HUDEP-2 (cell line): ENCODE measurements around the gene MPC2.

Source experiments
- DNase-seq, 76 experiments: peaks; one replicate each; lab custom pipeline; 2025; ENCODE audit not compliant: unreplicated experiment in 76 of 76; lab: John Stamatoyannopoulos, UW

Gene MPC2

DNA sequence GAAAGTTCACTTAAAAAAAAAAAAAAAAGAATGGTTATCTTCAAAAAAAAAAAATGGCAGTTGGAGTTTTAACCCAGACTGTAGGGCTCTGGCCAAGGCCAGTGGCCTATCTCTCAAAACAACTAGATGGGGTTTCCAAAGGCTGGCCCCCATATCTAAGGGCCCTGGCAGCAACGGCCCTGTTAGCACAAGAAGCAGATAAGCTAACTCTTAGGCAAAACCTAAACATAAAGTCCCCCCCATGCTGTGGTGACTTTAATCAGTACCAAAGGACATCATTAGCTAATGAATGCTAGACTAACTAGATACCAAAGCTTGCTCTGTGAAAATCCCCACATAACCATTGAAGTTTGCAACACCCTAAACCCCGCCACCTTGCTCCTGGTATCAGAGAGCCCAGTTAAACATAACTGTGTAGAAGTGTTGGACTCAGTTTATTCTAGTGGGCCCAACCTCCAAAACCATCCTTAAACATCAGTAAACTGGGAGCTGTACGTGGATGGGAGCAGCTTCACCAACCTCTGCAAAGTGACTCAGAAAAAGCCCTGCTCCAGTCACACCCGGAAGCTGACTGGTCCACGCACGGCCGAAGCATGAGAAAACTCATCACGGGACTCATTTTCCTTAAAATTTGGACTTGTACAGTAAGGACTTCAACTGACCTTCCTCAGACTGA lies 70.0 kb downstream of the MPC2 start:
- DNase-seq = peak in 45 of 76 experiments; percentile 2 to 71 (median 32)
